ENCODE measurements around the gene GNE. TPM values are rescaled to one million over a fixed set of nuclear protein-coding genes. Genes with fewer than 3 reads are reported as not detected.

The GNE gene
- polyA plus RNA-seq, 1 donor (not counting 4 experiments of a cell fraction or from before 2014, with no cell fraction given): 10.1 TPM

- DNase-seq (ENCODE audit: low read depth, low spot score) (no peak), FAIRE-seq (no peak)
- Histone ChIP-seq H2AFZ (ENCODE audit: control insufficient read depth, low read length) (no peak overlapping the region), H4K20me1 (ENCODE audit: control insufficient read depth, extremely low read depth, insufficient read depth, low read length) (no peaks in the 10 kb centered on the region), H3K4me1 (ENCODE audit: control insufficient read depth, extremely low read depth, insufficient read depth, low read length) (peaks cover 6% of the 10 kb centered on the region), H3K9me3 (ENCODE audit: control insufficient read depth, low read depth, low read length) (no peaks in the 10 kb centered on the region), H3K9ac (ENCODE audit: control insufficient read depth, extremely low read depth, insufficient read depth, low read length) (no peak overlapping the region), H3K27ac (ENCODE audit: control insufficient read depth, insufficient read depth, low read length) (no peak overlapping the region), H3K4me3 (ENCODE audit: control insufficient read depth in 2 of 3, extremely low read depth in 1 of 3, insufficient read depth in 2 of 3, low read depth in 1 of 3, low read length in 3 of 3) (no peak overlapping the region), H3K4me2 (ENCODE audit: control insufficient read depth, extremely low read depth, insufficient read depth, low read depth, low read length) (no peak overlapping the region), H3K27me3 (ENCODE audit: control insufficient read depth, extremely low read depth, insufficient read depth, low read length) (peaks cover 8% of the 10 kb centered on the region), H3K9me1 (ENCODE audit: control insufficient read depth, extremely low read depth, insufficient read depth, low read length) (no peaks in the 10 kb centered on the region), H3K79me2 (ENCODE audit: control insufficient read depth, insufficient read depth, low read length) (no peaks in the 10 kb centered on the region), H3K36me3 (ENCODE audit: control insufficient read depth in 2 of 2, extremely low read depth in 1 of 2, insufficient read depth in 2 of 2, low read length in 2 of 2) (no peaks in the 10 kb centered on the region)
- TF ChIP-seq CTCF (optimal IDR thresholded peaks at IDR 0.05 in 1 of 3, IDR thresholded peaks at IDR 0.05 in 1 of 3, conservative IDR thresholded peaks at IDR 0.05 in 1 of 3; ENCODE audit: extremely low read depth in 1 of 3, insufficient read depth in 2 of 3, low read length in 3 of 3): no peak
- no peak for TF ChIP-seq EZH2 (IDR thresholded peaks at IDR 0.05; ENCODE audit: low read length)
- dilution Hi-C loops (cut with MboI; ENCODE audit: extremely low pct_ligation_motif_present, low sequenced_read_pairs): no loop called here
Observed at GRCh38 chr9:36170531-36170930, 87.7 kb downstream of the GNE start.

GRCh38 chr9:36169708-36170107 lies 88.5 kb downstream of the GNE start:
- no peaks in the 10 kb centered on the region for H3K36me3 ChIP-seq (ENCODE audit: control insufficient read depth in 2 of 2, extremely low read depth in 1 of 2, insufficient read depth in 2 of 2, low read length in 2 of 2)
- peaks cover 6% of the 10 kb centered on the region for H3K4me1 ChIP-seq (ENCODE audit: control insufficient read depth, extremely low read depth, insufficient read depth, low read length)
- H3K27me3 ChIP-seq (ENCODE audit: control insufficient read depth, extremely low read depth, insufficient read depth, low read length): peaks cover 8% of the 10 kb centered on the region
- no peaks in the 10 kb centered on the region for H3K79me2 ChIP-seq (ENCODE audit: control insufficient read depth, insufficient read depth, low read length)
- H3K4me3 ChIP-seq (ENCODE audit: control insufficient read depth in 2 of 3, extremely low read depth in 1 of 3, insufficient read depth in 2 of 3, low read depth in 1 of 3, low read length in 3 of 3): no peak overlapping the region
- H3K27ac ChIP-seq (ENCODE audit: control insufficient read depth, insufficient read depth, low read length): no peak overlapping the region
- TF ChIP-seq CTCF (optimal IDR thresholded peaks at IDR 0.05 in 1 of 3, IDR thresholded peaks at IDR 0.05 in 1 of 3, conservative IDR thresholded peaks at IDR 0.05 in 1 of 3; ENCODE audit: extremely low read depth in 1 of 3, insufficient read depth in 2 of 3, low read length in 3 of 3) (no peak), EZH2 (IDR thresholded peaks at IDR 0.05; ENCODE audit: low read length) (no peak)
- FAIRE-seq: no peak
- no peak overlapping the region for H3K9ac ChIP-seq (ENCODE audit: control insufficient read depth, extremely low read depth, insufficient read depth, low read length)
- no peaks in the 10 kb centered on the region for H3K9me1 ChIP-seq (ENCODE audit: control insufficient read depth, extremely low read depth, insufficient read depth, low read length)
- no peak overlapping the region for H2AFZ ChIP-seq (ENCODE audit: control insufficient read depth, low read length)
- H3K9me3 ChIP-seq (ENCODE audit: control insufficient read depth, low read depth, low read length): no peaks in the 10 kb centered on the region
- H3K4me2 ChIP-seq (ENCODE audit: control insufficient read depth, extremely low read depth, insufficient read depth, low read depth, low read length): no peak overlapping the region
- no peaks in the 10 kb centered on the region for H4K20me1 ChIP-seq (ENCODE audit: control insufficient read depth, extremely low read depth, insufficient read depth, low read length)
- no peak for DNase-seq (ENCODE audit: low read depth, low spot score)
- dilution Hi-C loops (cut with MboI; ENCODE audit: extremely low pct_ligation_motif_present, low sequenced_read_pairs): no loop called here
